Tibial artery (tissue), 4 donors: ENCODE data around the gene ANKS1A.

ENCODE experiments used
- DNase-seq, 2 donors: peaks; one replicate each; pipeline ENCODE4 v3.0.0-alpha.2; 2019
- H3K27ac ChIP-seq, 2 donors: fragments of 200-600 bp; sonication (generic) in 1 of 2; 1 replicate in 1 of 2; 2 replicates in 1 of 2; pipeline ENCODE4 v1.5.1; 2018 to 2019; ENCODE audit warnings: mild to moderate bottlenecking in 1 of 2
- H3K27me3 ChIP-seq, 2 donors: fragments of 200-600 bp; sonication (generic) in 1 of 2; one replicate each; pipeline versions ENCODE4 v1.5.1 to v1.6.0; 2016 to 2019
- H3K36me3 ChIP-seq, 3 donors: fragments of 200-600 bp; sonication (generic) in 2 of 3; one replicate each; pipeline ENCODE4 v1.5.1; 2016 to 2019; ENCODE audit warnings: mild to moderate bottlenecking in 2 of 3
- H3K4me1 ChIP-seq, 4 donors: fragments of 200-600 bp; sonication (generic) in 2 of 4; 1 replicate in 3 of 4; 2 replicates in 1 of 4; pipeline ENCODE4 v1.5.1; 2016 to 2019
- H3K4me3 ChIP-seq, 2 donors: fragments of 200-600 bp; sonication (generic) in 1 of 2; 1 replicate in 1 of 2; 2 replicates in 1 of 2; pipeline ENCODE4 v1.5.1; 2018 to 2019; ENCODE audit warnings: mild to moderate bottlenecking in 2 of 2
- H3K9me3 ChIP-seq, 3 donors: fragments of 200-600 bp; sonication (generic) in 1 of 3; one replicate each; pipeline ENCODE4 v1.5.1; 2016 to 2019
- intact Hi-C: fragments of 100-400 bp; cut with DNase I; formaldehyde crosslinking; loops from one replicate; pipeline ENCODE4 v1.15.0; 2023; ENCODE audit warnings: low total_unique reads
- TF ChIP-seq, protein P1 (sequence below), 2 experiments: fragments of 200-600 bp in 1 of 2; fragments of 450-650 bp in 1 of 2; IDR thresholded peaks; one replicate each; pipeline ENCODE4 v1.5.1; 2017 to 2019; ENCODE audit warnings: antibody characterized with exemption in 2 of 2, mild to moderate bottlenecking in 1 of 2, moderate library complexity in 1 of 2

Gene ANKS1A

DNA sequence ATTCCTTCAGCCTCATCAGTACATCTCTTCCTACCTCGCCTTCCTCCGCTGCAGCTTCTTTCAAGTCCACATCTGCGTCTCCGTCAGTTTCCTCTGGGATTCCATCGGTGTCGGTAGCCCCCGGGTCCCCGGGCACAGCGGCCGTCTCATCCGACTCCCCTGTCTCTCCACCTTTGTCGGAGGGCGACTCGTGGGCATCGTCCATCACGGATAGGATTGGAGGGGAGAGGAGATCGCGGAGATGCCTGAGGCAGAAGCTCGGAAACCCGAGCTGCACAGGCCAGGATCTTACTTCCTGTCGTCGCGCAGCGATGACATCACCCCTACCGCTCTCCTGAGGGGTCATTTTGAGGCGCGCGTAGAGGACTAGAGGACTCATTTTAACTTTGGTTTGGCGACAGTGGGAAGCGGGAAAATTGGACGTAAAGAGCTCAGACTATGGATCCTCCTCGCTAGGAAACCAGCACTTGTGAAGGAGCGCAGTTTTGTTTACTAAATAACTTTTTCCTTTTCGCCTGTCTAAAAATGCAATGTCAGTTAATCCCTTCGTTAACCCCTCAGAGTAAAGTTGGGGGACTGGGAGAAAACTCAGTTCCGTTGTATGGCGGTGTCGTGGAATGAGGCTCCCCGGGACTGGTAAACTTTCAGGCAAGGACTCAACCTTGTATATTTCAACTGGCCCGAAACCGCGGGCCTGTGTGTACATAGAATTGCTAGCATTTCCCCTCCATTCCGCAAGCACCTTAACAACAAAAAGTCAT lies 1.1 kb upstream of the ANKS1A start, which contains the start of gene TAF11:
TAF11 (minus strand) TSS at position 290 of the 761 bp plus-strand sequence; CDS start at position 205, 85 bp downstream.
- Histone ChIP-seq H3K36me3 (peaks cover 0 to 5% (median 4%) of the 10 kb centered on the region in 3 donors), H3K27me3 (no peaks in the 10 kb centered on the region), H3K27ac (peak within 1 kb of the TSS; percentile 87 to 88), H3K4me3 (peak within 1 kb of the TSS; percentile 75 to 95), H3K9me3 (no peaks in the 10 kb centered on the region), H3K4me1 (peaks cover 0 to 38% (median 19%) of the 10 kb centered on the region in 4 donors)
- TF ChIP-seq, protein P1, sequence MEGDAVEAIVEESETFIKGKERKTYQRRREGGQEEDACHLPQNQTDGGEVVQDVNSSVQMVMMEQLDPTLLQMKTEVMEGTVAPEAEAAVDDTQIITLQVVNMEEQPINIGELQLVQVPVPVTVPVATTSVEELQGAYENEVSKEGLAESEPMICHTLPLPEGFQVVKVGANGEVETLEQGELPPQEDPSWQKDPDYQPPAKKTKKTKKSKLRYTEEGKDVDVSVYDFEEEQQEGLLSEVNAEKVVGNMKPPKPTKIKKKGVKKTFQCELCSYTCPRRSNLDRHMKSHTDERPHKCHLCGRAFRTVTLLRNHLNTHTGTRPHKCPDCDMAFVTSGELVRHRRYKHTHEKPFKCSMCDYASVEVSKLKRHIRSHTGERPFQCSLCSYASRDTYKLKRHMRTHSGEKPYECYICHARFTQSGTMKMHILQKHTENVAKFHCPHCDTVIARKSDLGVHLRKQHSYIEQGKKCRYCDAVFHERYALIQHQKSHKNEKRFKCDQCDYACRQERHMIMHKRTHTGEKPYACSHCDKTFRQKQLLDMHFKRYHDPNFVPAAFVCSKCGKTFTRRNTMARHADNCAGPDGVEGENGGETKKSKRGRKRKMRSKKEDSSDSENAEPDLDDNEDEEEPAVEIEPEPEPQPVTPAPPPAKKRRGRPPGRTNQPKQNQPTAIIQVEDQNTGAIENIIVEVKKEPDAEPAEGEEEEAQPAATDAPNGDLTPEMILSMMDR (IDR thresholded peaks at IDR 0.05), result no peak
- DNase-seq, result peak; percentile 96
- intact Hi-C loops, result loop anchor here (5.0 kb wide), 2 partner anchors 96 to 131 kb away; partner anchors contain the start of genes BLTP3A and SNRPC

DNA sequence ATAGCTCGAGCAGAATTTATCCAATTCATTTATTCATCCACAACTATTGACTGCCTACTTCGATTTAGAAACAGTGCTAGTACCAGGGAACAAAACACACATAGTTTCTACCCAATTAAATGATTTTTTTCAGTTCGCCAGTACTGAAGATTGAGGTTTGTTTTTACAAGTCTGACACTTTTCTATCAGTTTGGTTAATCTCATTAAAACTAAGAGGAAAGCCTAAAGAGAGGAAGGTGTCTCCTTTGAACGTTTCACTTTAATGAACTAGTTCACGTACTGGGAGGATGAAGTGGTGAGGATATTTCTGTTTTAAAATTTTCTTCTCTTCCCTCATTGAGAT lies 570 bp upstream of the ANKS1A start:
- Histone ChIP-seq H3K27me3 (no peaks in the 10 kb centered on the region), H3K4me1 (peaks cover 0 to 38% (median 19%) of the 10 kb centered on the region in 4 donors), H3K4me3 (peak overlapping the region; percentile 75 to 95), H3K27ac (peak overlapping the region; percentile 87 to 88), H3K36me3 (peaks cover 0 to 5% (median 4%) of the 10 kb centered on the region in 3 donors), H3K9me3 (no peaks in the 10 kb centered on the region)
- DNase-seq, result no peak
- TF ChIP-seq, protein P1 (IDR thresholded peaks at IDR 0.05), result no peak
- intact Hi-C loops, result loop anchor here (5.0 kb wide), 2 partner anchors 96 to 131 kb away; partner anchors contain the start of genes BLTP3A and SNRPC

DNA sequence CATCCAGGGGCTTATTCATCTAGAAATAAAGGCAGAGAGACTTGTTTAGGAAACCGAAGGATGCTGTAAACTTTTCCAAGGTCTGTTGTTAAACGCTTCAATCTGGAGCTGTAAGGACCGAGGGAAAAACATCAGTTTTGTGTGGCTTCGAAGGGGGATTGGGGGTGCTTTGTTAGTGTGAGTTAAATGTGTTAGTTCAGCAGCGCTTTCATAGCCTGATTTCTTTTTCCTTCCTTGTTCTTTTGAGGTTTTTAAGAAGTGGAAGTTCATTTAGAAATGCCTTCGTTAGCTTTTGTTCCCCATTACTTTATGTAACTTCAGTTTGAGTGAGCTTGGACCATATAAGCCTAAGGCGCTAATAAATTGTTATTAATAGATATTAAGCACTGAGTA lies 1.5 kb downstream of the ANKS1A start:
- H3K27me3 ChIP-seq, result no peaks in the 10 kb centered on the region
- no peaks in the 10 kb centered on the region for H3K9me3 ChIP-seq
- TF ChIP-seq, protein P1 (IDR thresholded peaks at IDR 0.05), result no peak
- H3K27ac ChIP-seq, result no peak overlapping the region
- peaks cover 0 to 38% (median 19%) of the 10 kb centered on the region in 4 donors for H3K4me1 ChIP-seq
- intact Hi-C loops, result no loop called here
- DNase-seq, result no peak
- H3K4me3 ChIP-seq, result peak overlapping the region; percentile 75 to 95
- peaks cover 0 to 5% (median 0%) of the 10 kb centered on the region in 3 donors for H3K36me3 ChIP-seq

DNA sequence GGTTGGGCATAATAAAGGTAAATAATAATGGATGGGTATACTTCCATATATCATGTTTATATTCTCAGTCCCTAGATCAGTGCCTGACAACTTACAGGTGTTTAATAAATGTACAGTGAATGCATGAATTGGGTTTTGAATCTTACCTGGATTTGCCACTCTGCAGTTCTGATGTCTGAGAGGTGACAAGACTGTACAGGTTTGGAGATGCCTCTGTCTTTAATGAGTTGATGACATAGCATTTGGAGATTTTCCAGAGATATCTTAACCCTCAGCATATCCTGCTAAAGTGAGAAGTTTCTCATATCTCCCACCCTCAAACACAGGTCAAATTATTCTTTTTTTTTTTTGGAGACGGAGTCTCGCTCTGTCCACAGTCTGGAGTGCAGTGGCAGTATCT lies 2.2 kb downstream of the ANKS1A start:
- TF ChIP-seq, protein P1 (IDR thresholded peaks at IDR 0.05), result no peak
- DNase-seq, result no peak
- no peak overlapping the region for H3K27ac ChIP-seq
- no peak overlapping the region for H3K4me3 ChIP-seq
- H3K36me3 ChIP-seq, result no peaks in the 10 kb centered on the region
- H3K4me1 ChIP-seq, result peaks cover 0 to 33% (median 14%) of the 10 kb centered on the region in 4 donors
- H3K27me3 ChIP-seq, result no peaks in the 10 kb centered on the region
- intact Hi-C loops, result no loop called here
- H3K9me3 ChIP-seq, result no peaks in the 10 kb centered on the region

DNA sequence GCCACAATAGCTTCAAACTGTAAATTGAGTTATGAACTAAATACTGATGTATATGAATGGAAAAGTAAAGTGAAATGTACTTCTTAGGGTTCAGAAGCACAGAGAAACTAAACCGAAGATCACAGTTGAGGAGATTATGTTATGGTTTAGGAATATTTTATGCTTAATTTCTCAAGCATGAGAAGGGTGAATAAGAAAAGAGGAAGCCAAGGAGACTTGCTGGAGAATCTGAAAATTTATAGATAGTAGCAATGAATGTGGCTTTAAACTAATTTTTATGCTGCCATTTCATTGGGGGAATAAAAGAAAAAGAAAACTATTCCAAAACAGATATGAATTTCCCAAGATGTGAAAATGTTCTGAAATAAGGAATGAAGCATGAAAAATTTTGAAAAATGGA lies 5.6 kb downstream of the ANKS1A start:
- intact Hi-C loops, result no loop called here
- Histone ChIP-seq H3K27me3 (no peaks in the 10 kb centered on the region), H3K9me3 (no peaks in the 10 kb centered on the region), H3K36me3 (no peaks in the 10 kb centered on the region), H3K4me3 (no peak overlapping the region), H3K27ac (no peak overlapping the region), H3K4me1 (peaks cover 0 to 22% (median 7%) of the 10 kb centered on the region in 4 donors)
- TF ChIP-seq, protein P1 (IDR thresholded peaks at IDR 0.05), result no peak
- no peak for DNase-seq
